ENCODE data around the gene DRC3. TPM values are rescaled to one million over a fixed set of nuclear protein-coding genes. Genes with fewer than 3 reads are reported as not detected.

DRC3 gene
- total RNA-seq, 1 donor from 2014 or later: 0.06 TPM

- no peak overlapping the region for H3K4me3 ChIP-seq (ENCODE audit: low read depth, low read length)
- no peak for DNase-seq (ENCODE audit: low read depth)
- TF ChIP-seq CTCF (conservative IDR thresholded peaks at IDR 0.05; ENCODE audit: low read depth, low read length): no peak
These were observed 53.5 kb downstream of the DRC3 start for GRCh38 chr17:18025945-18026776.

GRCh38 chr17:18027280-18027679 is 54.6 kb downstream of the DRC3 start:
- H3K4me3 ChIP-seq (ENCODE audit: low read depth, low read length): no peak overlapping the region
- TF ChIP-seq CTCF (conservative IDR thresholded peaks at IDR 0.05; ENCODE audit: low read depth, low read length): no peak
- no peak for DNase-seq (ENCODE audit: low read depth)

- TF ChIP-seq CTCF (conservative IDR thresholded peaks at IDR 0.05; ENCODE audit: low read depth, low read length): no peak
- no peak overlapping the region for H3K4me3 ChIP-seq (ENCODE audit: low read depth, low read length)
- no peak for DNase-seq (ENCODE audit: low read depth)
These were observed 55.7 kb downstream of the DRC3 start for GRCh38 chr17:18028114-18028951.

- no peak for DNase-seq (ENCODE audit: low read depth)
- no peak overlapping the region for H3K4me3 ChIP-seq (ENCODE audit: low read depth, low read length)
- no peak for TF ChIP-seq CTCF (conservative IDR thresholded peaks at IDR 0.05; ENCODE audit: low read depth, low read length)
These were observed 56.4 kb downstream of the DRC3 start for GRCh38 chr17:18028952-18029540.

- no peak overlapping the region for H3K4me3 ChIP-seq (ENCODE audit: low read depth, low read length)
- peak; percentile 18 for DNase-seq (ENCODE audit: low read depth)
- TF ChIP-seq CTCF (conservative IDR thresholded peaks at IDR 0.05; ENCODE audit: low read depth, low read length): no peak
These were observed 59.3 kb downstream of the DRC3 start for GRCh38 chr17:18031955-18032354.

- DNase-seq (ENCODE audit: low read depth): peak; percentile 48
- H3K4me3 ChIP-seq (ENCODE audit: low read depth, low read length): no peak overlapping the region
- peak; percentile 67 for TF ChIP-seq CTCF (conservative IDR thresholded peaks at IDR 0.05; ENCODE audit: low read depth, low read length)
These were observed 60.9 kb downstream of the DRC3 start for GRCh38 chr17:18033442-18034099.
